C4-2B (cell line): ENCODE results near the gene SPIB.

Experiments
- CTCF ChIP-seq: fragments of 450-650 bp; conservative IDR thresholded peaks from 2 replicates; pipeline ENCODE4 v1.5.1; 2017; ENCODE audit warnings: mild to moderate bottlenecking
- ZFX ChIP-seq: fragments of 450-650 bp; IDR thresholded peaks from 2 replicates; pipeline ENCODE4 v1.6.1; 2017

GRCh38 chr19:50387868-50388245 is 30.9 kb upstream of the SPIB start:
- TF ChIP-seq CTCF (no peak), ZFX (no peak)
